Body of pancreas (tissue), 4 donors: ENCODE data around the gene F2RL2.

Experiments
- POLR2A ChIP-seq, 3 donors: fragments of 450-650 bp; IDR thresholded peaks; one replicate each; pipeline ENCODE4 v1.6.1; 2016; ENCODE audit warnings: antibody characterized with exemption in 3 of 3, mild to moderate bottlenecking in 2 of 3
- TF ChIP-seq, protein P1 (sequence below), 7 experiments: fragments of 450-650 bp in 4 of 7; fragments of 200-600 bp in 3 of 7; sonication (generic) in 3 of 7; IDR thresholded peaks; one replicate each; pipeline ENCODE4 v1.5.1; 2016 to 2019; ENCODE audit warnings: antibody characterized with exemption in 7 of 7

DNA sequence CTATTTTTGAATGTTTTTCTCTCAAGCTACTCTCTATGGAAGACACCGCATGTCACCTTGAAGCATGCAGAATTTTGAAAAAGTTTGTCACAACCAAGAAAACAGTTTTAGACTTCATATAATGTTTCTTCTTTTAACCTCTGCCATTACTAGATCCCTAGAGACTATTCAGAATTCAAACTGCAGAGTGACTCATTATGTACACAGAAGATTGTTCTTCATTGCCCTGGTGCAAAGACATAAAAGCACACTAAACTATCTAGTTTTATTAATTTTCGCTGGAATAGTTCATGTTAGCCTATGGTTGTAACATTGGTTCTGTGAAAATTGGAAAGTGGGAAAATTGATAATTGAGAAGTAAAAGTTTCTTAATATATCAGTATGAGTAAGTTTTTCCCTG lies 18.4 kb downstream of the F2RL2 start:
- TF ChIP-seq, protein P1, sequence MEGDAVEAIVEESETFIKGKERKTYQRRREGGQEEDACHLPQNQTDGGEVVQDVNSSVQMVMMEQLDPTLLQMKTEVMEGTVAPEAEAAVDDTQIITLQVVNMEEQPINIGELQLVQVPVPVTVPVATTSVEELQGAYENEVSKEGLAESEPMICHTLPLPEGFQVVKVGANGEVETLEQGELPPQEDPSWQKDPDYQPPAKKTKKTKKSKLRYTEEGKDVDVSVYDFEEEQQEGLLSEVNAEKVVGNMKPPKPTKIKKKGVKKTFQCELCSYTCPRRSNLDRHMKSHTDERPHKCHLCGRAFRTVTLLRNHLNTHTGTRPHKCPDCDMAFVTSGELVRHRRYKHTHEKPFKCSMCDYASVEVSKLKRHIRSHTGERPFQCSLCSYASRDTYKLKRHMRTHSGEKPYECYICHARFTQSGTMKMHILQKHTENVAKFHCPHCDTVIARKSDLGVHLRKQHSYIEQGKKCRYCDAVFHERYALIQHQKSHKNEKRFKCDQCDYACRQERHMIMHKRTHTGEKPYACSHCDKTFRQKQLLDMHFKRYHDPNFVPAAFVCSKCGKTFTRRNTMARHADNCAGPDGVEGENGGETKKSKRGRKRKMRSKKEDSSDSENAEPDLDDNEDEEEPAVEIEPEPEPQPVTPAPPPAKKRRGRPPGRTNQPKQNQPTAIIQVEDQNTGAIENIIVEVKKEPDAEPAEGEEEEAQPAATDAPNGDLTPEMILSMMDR (IDR thresholded peaks at IDR 0.05) = no peak
- no peak for TF ChIP-seq POLR2A (IDR thresholded peaks at IDR 0.05)
